CD4-positive, alpha-beta T cell treated with Interleukin-15 for 1 hour (primary cell): ENCODE measurements around the gene PTGER1.

Source experiments
- DNase-seq: peaks from one replicate; pipeline ENCODE4 v3.0.0-alpha.2; 2020

Gene PTGER1

DNA sequence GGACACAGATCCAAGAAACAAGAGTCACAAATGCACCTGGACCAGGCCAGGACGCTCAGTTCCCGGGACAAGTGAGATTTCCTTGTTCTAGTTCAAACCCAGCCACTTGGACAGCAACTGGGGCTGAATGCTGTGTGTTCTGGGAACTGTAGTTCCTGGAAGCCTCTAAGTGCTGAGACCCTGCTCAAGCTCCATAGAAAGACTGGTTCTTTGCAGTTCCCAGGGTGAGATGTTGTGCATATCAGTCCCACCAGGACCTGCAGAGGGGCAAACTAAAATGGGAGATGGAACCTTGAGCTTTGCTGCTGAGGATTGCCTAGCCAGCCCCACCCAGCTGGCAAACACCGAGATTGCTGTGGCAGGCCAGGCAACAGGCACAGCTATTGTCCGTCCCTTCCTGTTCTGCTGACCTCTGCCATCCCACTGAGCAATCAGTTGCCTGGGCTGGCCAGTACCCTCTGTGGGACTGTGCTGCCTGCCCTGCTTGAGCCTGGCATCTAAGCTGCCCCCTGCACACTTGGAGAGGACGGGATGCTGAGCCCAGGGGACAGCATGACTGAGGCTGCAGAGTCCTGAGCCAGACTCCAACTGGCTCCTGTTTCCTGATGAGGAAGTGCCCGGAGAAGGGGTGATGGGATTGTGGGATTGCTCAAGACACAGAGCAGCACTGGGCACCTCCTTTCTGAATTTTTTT, 22.2 kb upstream of the PTGER1 start:
- no peak for DNase-seq

DNA sequence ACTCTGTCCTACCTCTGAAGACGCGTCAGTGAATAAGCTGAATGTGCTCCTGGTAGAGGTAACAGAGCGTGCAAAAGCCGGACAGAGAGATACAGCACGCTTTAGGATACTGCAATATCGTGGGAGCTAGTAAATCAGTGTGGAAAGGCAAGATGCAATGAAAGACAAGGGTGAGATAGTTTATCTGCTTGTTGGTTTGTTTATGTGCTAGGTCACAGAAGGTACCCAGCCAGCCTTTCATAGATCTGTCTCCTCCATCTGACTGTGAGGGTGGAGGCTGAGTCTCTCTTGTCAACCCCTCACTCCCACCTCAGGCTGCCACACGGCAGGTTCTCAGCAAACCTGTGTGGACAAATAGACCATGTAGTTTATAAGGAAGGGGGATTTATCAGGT, 21.7 kb upstream of the PTGER1 start:
- DNase-seq: no peak

DNA sequence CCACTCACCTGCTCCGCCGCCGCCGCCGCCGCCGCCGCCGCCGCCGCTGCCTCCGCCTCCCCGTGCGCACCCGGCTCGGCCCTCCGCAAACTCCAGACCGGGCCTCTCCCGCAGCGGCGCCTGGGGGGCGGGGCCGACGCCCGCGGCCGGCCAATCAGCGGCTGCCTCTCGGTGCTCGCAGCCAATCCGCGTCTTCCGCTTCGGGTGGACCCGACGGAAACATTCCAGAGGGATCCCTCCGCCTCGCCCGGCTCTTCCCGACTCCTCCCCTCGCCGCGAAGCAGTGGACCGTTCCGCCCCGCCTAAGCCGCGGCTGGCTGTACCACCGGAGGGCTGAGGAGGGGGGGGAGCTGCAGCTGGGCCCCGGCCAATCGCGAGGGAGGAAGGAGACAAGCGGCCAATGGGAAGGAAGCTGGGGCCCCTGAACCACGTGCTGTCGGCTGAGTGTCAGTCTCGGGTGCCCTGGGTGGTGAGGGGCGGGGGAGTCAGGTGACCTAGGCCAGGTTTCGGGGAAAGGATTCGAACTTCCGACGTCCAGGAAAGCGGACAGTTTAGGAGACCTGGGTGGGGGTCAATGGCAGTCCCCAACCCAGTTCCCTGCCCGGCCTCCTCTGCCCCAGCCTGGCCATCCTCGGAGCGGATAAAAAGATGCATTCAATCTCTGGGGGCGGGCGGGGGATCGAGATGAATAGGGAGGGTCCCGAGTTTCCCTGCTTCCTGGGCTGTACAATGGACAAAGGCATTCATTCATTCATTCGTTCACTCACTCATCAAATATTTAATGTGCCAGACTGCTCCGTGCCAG, 21.1 kb upstream of the PTGER1 start, which contains the start of gene GIPC1:
Gene GIPC1, minus strand, starts transcription at position 99 of the 805 bp plus-strand sequence. CDS start 13,151 bp downstream, outside the sequence.
- DNase-seq: peak; percentile 80

DNA sequence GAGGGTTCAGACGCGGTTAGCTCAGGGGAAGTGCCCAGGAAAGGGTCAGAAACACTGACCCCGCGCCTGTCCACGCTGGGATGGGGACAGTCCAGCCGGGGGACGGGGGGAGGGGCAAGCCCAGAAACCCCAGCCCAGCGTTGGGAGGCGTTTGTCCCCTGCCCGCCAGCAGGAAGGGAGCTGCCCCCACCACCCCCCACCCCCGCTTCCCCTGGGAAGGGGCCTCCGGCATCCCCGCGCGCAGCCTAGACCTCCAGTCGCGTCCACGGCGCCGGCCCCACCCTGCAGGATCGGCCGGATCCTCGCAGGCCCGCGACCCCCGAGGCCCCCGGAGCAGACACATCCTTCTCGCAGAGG, 20.5 kb upstream of the PTGER1 start:
- no peak for DNase-seq

DNA sequence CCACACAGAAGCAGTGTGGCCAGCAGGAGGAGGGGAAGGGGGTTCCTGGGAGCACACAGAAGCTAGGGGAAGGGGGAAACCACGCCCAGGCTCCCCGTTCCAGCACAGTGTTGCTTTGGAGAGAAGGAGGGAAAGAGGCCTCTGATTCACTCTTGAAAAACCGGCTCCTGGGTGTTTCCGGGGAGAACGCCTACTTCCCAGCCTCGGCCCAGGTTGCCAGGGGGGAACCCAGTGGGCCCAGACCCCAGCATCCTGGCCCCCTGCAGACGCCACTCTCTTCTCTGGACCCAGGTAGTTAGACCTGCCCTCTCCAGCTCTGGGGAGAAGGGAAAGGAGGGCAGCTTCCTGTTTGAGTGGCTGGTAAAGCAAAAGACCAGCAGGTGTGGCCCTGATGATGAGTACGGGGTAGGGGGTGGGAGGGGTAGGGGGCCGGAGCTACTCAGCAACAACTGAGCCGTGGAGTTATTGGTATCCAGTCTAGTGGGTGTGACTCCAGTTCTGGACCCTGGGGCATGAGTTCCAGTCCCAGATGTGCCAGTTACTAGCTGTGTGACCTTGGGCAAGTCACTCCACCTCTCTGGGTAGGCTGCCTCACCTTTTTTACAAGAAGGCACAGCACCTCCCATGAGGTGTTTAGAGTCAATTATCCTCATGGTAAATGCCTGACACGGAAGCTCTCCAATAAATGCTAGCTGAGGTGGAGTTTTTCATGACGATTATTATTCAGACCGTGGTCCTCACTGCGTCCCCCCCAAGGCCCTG, 19.9 kb upstream of the PTGER1 start:
- DNase-seq: no peak

DNA sequence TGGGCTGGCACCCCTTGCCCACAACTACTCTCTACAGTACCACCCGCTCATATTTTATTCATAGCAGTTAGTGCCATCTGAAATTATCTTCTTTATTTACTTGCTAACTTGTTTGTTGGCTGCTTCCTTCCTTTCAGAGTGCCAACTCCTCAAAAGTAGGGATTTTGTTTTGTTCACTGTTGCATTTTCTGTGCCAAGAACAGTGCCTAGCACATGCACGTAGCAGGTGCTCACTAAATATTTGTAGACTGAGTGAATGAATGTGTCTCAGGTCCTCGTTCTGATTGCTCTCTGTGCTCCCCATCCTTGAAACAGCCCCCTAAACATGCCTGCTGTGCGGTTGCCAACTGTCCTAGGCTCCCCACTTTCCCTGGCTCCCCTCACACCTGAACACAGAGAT, 19.3 kb upstream of the PTGER1 start:
- no peak for DNase-seq

DNA sequence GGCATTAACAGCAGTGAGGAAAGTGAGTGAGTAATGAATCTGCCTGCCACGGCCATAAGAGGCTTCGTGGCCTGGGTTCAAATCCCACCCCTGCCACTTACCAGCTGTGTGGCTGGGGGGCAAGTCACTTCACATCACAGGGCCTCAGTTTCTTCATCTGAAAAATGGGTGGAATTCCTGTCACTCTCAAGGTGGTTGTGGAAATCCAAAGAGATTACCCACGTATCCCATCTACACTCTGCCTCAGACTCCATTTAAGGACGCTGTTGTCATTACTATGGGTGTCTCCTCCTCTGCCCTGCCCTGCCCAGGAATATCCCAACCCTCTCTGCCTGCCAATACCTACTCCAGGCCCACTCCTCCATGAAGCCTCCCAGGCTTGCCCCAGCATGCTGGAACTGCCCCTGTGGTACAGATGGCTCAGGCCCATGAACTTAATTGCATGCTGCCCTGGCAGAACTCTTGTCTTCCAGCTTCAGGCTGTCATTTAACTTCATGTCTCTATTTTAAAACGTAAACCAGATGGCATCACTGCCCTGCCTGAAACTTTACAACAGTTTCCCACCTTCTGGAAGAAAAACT, 17.7 kb upstream of the PTGER1 start:
- DNase-seq: no peak

DNA sequence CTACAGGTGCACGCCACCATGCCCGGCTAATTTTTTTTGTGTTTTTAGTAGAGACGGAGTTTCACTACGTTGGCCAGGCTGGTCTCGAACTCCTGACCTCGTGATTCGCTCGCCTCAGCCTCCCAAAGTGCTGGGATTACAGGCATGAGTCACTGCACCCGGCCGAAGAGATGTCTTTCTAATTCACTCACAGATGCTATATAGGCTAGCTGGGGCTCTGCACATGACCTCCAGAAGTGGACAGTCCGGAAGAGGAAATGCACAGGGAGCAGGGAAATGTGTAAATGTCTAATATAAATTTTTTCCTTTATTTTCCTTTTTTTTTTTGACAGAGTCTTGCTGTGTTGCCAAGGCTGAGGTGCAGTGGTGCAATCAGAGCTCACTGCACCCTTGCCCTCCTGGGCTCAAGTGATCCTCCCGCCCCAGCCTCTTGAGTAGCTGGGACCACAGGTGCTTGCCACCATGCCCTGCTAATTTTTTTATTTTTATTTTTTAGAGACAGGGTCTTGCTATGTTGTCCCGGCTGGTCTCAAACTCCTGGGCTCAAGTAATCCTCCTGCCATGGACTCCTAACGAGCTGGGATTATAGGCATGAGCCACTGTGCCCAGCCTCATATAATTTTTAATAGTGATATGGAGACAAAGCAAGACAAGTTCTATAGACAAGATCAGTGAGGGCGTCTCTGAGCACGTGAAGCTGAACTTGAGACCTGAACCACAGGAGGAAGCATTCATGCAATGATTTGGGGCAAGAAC, 12.4 kb upstream of the PTGER1 start:
- DNase-seq: no peak

DNA sequence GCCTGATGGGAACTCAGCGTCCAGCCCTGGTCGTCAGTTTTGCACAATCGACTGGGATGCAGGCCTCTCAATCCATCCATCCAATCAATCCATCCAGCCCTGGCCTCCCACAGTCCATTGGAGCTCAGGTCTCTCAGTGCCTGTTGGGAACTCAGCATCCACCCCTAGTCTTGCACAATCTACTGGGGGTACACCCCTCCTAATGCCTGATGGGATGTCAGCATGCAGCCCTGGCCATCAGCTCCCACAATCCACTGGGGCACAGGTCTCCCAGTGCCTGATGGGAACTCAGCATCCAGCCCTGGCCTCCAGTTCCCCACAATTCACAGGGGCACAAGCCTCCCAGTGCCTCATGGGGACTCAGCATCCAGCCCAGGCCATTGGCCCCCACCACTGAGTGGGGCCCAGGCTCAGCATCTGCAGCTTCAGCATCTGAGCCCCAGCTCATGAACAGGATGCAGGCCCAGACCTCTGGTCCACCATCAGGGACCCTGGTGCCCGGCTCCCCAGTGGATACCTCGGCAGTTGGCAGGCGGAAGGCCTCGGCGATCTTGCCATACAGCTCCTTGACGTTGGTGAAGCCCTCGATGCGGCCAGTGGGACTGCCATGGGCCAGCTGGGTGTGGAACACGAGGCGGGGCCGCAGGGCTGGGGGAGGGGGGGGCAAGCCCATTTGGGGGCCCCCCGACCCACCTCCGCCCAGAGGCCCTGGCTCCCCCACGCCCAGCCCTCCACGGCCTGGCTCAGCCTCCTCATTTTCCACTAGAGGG, 7.2 kb upstream of the PTGER1 start:
- DNase-seq: no peak

DNA sequence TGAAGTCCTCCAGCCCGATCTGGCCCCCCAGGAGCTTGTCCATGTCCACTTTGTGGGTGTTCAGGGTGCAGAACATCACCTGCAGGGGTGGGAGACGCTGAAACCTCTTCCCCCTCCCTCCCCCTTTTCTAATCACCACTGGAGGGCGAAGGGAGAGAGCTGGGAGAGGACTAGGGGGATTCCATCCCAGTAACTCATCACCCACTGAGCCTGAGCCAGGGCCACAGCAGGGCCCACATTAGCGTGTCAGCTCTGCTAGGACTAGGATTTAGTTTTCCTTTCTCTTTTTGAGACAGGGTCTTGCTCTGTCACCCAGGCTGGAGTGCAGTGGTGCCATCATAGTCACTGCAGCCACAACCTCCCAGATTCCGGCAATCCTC, 5.5 kb upstream of the PTGER1 start:
- no peak for DNase-seq

DNA sequence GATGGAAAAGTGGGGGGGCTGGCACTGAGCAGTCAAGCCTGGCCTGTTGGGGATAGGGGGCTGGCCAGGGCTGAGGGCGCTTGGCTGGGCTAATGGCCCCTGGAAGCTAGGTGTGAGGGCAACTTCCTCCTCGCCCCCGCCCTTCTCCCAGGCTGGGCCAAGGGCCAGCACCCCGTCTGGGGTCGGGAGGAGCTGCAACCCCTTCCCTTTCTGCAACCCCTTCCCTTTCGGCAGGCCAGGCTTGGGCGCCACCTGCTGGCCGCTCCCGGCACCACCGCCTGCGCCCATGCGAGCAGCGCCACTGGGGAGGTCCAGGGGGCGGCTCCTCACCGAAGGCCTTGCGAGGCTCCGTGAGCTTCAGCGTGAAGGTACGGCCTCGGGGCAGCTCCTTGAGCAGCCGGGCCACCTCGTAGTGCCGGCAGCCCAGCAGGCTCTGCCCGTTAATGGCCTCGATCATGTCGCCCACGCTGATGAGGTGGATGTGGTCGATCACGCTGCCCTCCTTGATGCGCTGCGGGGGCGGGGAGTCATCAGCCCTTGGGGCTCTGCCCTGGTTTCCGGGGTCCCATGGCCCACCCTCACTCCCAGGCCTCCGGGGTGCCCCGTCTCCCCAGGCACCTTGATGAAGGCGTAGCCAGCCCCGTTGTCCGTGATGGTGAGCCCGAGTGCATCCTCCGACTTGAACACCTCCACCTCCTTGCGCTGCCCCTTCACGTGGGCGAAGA, 5.0 kb upstream of the PTGER1 start:
- DNase-seq: peak; percentile 61

DNA sequence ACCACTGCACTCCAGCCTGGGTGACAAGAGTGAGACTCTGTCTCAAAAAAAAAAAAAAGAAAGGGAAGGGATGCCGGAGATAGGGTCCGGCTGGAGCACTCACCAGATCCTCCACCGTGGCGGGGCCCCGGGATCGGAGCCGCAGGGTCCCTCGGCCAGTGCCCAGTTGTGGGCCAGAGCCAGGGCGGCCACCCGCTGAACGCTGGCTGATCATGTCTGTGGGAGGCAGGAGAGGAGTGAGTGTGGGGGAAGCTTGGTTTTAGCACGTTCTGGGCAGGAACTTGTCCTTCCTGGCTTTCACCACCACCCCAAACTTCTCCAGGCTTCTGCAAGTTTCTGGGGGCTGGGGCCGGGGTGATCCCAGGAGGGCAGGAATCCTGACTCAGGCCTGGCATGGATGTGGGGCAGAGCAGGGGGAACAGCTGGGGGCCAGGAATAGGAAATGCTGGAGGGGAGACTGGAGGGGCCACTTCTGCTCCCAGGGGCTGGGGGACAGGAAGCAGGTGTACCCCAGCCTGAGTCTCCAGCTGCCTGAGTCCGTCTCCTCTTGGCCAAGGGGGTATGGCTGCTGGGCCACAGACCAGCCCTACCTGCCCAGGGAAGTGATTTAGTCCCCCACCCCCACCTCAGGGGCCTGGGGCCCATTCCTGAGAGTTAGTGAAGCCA, 4.3 kb upstream of the PTGER1 start:
- no peak for DNase-seq

DNA sequence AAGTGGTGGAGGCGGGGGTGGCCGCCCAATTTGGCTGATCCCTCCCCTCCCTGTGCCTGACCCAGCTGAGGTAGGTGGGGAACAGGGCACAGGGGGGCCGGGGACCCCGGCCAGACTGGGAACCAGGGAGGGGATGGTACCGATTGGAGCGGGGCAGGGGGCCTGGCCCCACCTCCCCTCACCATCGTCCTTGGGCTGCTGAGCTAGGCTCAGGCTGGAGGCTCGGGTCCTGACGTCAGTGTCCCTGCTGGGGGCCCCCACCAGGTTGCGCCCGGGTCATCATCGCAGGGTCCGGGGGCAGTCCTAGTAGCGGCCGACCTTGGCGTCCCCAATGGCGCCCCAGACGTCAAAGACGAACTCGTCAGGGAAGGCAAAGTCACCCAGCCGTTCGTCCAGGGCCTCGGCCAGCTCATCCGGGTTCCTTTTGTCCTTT, 3.0 kb upstream of the PTGER1 start:
- DNase-seq: no peak

DNA sequence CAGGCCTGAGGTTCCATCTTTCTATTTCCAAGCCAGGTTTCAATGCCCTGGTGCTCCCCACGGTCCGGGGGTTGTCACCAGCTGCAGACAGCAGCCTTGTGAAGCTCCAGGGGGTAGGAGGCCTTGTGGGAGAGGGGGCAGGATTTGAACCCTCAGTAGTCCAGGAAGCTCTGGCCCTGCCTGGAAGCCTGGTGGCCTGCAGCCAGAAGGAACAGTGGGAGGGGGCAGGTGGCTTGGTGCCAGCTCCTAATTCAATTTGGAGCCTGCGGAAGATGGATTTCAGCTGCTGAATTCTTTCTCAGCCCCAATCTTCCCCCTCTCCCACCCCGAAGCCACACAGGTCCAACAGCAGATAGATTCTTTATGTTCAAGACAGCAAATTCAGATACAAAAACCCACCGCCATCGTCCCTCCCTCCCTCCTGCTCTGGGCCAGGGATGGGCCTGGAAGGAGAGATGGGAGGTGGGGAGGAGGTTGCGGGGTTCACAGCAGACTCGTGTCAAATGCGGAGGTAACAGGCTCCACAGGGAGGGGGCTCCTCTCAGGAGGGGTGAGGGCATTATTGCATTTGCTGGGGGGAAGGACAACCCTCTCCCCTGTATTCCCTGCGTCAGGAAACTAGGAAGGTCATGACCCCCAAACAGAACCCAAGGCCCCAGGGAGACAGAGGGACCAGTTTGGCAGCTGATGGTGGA, 2.4 kb upstream of the PTGER1 start:
- no peak for DNase-seq

DNA sequence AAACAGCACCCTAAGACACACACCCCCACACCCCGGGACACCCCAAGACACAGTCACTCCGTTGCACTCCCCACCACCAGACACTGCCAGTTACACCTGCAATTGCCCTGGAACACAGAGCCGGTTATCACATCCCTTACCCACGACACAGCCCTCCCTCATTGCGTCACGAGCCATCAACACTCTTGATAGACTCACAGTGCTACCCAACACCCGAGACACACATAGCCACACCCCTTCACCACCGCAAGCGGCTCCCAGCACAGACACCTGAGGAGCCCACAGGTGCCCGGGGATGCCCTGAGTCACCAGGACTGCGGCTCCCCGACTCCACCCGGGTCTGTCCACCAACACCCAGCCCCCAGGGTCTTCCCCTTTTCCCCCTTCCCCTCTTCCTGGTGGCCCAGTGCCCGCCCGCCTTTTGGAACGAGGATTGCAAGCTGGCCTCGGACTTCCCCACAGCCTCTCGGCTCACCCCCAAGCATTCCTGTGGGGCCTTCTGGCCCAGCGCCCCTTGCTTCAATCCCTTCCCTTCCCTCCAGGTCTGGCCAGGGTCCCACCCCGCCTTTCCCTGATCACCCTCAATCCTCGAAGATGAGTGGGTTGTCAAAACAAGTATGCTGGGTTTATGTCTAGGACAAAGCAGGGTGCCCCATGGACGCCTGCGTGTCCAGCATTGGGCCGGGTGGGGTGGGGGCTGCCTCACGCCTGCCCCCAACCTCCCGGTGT, 1.7 kb upstream of the PTGER1 start:
- peak; percentile 75 for DNase-seq

DNA sequence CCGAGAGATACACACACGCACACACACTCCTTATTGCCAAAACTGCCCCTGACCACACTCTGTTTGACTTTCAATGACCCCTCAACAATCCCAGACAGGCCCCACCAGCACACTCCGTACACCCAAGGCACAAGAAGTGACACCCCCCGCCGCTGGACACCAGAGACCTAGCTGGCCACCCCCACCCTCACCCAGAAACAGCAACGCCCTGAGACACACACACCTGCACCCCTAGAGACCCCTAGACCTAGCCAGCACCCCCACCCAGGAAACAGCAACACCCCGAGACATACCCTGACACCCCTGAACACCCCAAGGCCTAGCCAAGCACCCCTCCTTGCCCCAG, 1.1 kb upstream of the PTGER1 start:
- DNase-seq: no peak

DNA sequence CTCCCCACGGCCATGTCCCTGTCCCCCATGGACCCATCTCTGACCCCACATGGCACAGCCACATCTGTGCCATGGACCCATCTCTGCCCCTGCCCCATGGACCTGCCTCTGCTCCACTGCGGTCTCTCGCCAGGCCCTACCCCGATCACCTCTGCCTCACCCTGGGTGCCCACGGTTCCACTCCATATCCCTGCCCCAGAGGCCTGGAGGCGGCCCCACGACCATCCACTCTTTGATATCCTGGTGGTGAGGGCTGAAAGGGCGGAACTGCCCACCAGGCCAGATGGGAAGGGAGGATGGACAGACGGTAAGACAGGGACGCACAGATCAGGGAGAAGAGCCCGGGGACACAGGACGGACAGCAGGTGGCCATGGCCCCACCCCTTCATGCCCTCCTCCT, 327 bp downstream of the PTGER1 start:
- DNase-seq: no peak

DNA sequence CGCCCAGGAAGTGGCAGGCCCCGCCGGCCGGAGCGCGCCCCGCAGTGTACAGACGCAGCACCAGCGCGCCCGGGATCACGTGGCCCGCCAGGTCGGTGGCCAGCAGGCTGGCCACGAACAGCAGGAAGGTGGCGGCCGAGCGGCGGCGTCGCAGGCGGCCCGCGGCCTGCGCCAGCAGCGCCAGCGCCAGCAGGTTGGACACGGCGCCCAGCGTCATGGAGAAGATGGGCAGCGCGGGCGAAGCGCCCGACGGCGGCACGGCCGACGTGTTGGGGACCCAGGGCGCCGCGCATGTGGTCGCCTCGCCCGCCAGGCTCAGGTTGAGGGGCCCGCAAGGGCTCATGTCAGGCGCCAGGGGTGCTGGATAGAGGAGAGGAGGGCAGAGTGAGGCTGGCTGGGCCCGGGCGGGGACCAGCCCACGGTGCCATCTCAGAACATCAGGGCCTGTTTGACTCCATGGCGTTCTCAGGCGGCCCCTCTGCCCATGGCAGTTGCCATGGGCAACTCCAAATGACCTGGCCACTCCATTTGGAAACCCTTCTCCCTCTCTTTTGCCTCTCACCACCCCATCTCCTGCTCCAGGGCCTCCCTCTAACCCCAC, 1.1 kb downstream of the PTGER1 start:
- no peak for DNase-seq
